Activated CD8-positive, alpha-beta memory T cell treated with anti-CD3 and anti-CD28 coated beads for 48 hours (primary cell): Measurements from ENCODE around the gene SLC16A12.
"Not testable (repeated sequence)": the region's sequence is repeated elsewhere in the genome, so short reads cannot be mapped to it uniquely, and the experiment has no call there.

ENCODE experiments used
- DNase-seq, 3 experiments: peaks; one replicate each; pipeline ENCODE4 v3.0.0-alpha.2; 2020; ENCODE audit warnings: low read depth in 2 of 3, low spot score in 2 of 3

The SLC16A12 gene

GRCh38 chr10:89393898-89394297 lies 141.5 kb downstream of the SLC16A12 start:
- no peak for DNase-seq

GRCh38 chr10:89392974-89393373 lies 142.4 kb downstream of the SLC16A12 start:
- DNase-seq = no peak

GRCh38 chr10:89391907-89392756 lies 143.3 kb downstream of the SLC16A12 start, which contains the start of gene IFIT1:
Gene IFIT1, plus strand, starts transcription at chr10:89392623. Its CDS starts 90 bp downstream, at chr10:89392713.
- no peak for DNase-seq

- not testable (repeated sequence) for DNase-seq
These were observed 144.2 kb downstream of the SLC16A12 start for GRCh38 chr10:89391226-89391576.

- no peak for DNase-seq
These were observed 144.7 kb downstream of the SLC16A12 start for GRCh38 chr10:89390476-89391225.

- no peak for DNase-seq
These were observed 146.1 kb downstream of the SLC16A12 start for GRCh38 chr10:89389254-89389653.

- no peak for DNase-seq
These were observed 146.6 kb downstream of the SLC16A12 start for GRCh38 chr10:89388806-89389205.

GRCh38 chr10:89384474-89385340 lies 150.7 kb downstream of the SLC16A12 start:
- no peak for DNase-seq

- no peak for DNase-seq
These were observed 152.6 kb downstream of the SLC16A12 start for GRCh38 chr10:89382757-89383156.
